Natural killer cell (primary cell): Measurements from ENCODE around the gene FAM131C. TPM values are rescaled to one million over a fixed set of nuclear protein-coding genes. Genes with fewer than 3 reads are reported as not detected.
"Not testable (repeated sequence)": the region's sequence is repeated elsewhere in the genome, so short reads cannot be mapped to it uniquely, and the experiment has no call there.

Source experiments
- ATAC-seq, 3 donors: fragments of 150-1000 bp in 2 of 3; fragments of 200-7000 bp in 1 of 3; cut with Tn5 transposase; 1 replicate in 1 of 3; 2 replicates in 2 of 3; pipeline ENCODE4 v1.10.0; 2021; ENCODE audit warnings: mild to moderate bottlenecking in 2 of 3, moderate library complexity in 2 of 3
- DNase-seq, 2 donors: peaks; one replicate each; pipeline versions ENCODE4 v3.0.0 to v3.0.0-alpha.2; 2013 to 2021; ENCODE audit warnings: mixed read lengths in 1 of 2
- H3K27ac ChIP-seq: one replicate; pipeline ENCODE4 v1.5.1; 2013; ENCODE audit warnings: mild to moderate bottlenecking, low read length
- H3K27me3 ChIP-seq: one replicate; pipeline ENCODE4 v1.6.1; 2013; ENCODE audit warnings: low read length; ENCODE audit not compliant: control insufficient read depth, insufficient read depth
- H3K36me3 ChIP-seq: one replicate; pipeline ENCODE4 v1.6.1; 2013; ENCODE audit warnings: low read length; ENCODE audit not compliant: control insufficient read depth, insufficient read depth
- H3K4me1 ChIP-seq: one replicate; pipeline ENCODE4 v1.6.1; 2013; ENCODE audit warnings: low read length; ENCODE audit not compliant: control insufficient read depth, insufficient read depth
- H3K4me3 ChIP-seq: one replicate; pipeline ENCODE4 v1.5.1; 2013; ENCODE audit warnings: low read length
- H3K9me3 ChIP-seq: one replicate; pipeline ENCODE4 v1.6.1; 2013; ENCODE audit warnings: low read length; ENCODE audit not compliant: control insufficient read depth, insufficient read depth
- H3K27ac Mint-ChIP-seq, 2 donors: one replicate each; pipeline ENCODE4 v1.8.0; 2022; ENCODE audit warnings: mild to moderate bottlenecking in 2 of 2, mixed read lengths in 2 of 2, moderate library complexity in 1 of 2
- H3K27me3 Mint-ChIP-seq, 2 donors: one replicate each; pipeline ENCODE4 v1.8.0; 2022; ENCODE audit warnings: low read depth in 2 of 2, mixed read lengths in 2 of 2
- H3K36me3 Mint-ChIP-seq: one replicate; pipeline ENCODE4 v1.8.0; 2022; ENCODE audit warnings: mixed read lengths
- H3K4me1 Mint-ChIP-seq, 2 donors: one replicate each; pipeline ENCODE4 v1.8.0; 2022; ENCODE audit warnings: mixed read lengths in 2 of 2
- H3K4me3 Mint-ChIP-seq: one replicate; pipeline ENCODE4 v1.8.0; 2022; ENCODE audit warnings: mild to moderate bottlenecking, moderate library complexity, mixed read lengths
- H3K9me3 Mint-ChIP-seq, 2 donors: one replicate each; pipeline ENCODE4 v1.8.0; 2022; ENCODE audit warnings: mixed read lengths in 2 of 2
- WGBS: methylation state at CpG from one replicate; pipeline ENCODE4 v1.1.7; 2013; ENCODE audit warnings: missing lambda C conversion rate; ENCODE audit not compliant: insufficient coverage; 5-methylcytosine and 5-hydroxymethylcytosine counted together
- intact Hi-C: fragments of 100-400 bp; cut with micrococcal nuclease; formaldehyde crosslinking; loops from one replicate; pipeline ENCODE4 v1.14.2; 2022
- total RNA-seq, 4 donors: library from RNA; stranded (reverse); fragments of 120-200 nt in 1 of 4; gene quantifications; one replicate each; pipeline versions ENCODE4 v1.2.3 to v1.2.4, GENCODE V29; 2013 to 2022
- TF ChIP-seq, protein P1 (sequence below): fragments of 200-600 bp; IDR thresholded peaks from one replicate; pipeline ENCODE4 v1.8.0; 2022; ENCODE audit warnings: antibody characterized with exemption

FAM131C gene
- total RNA-seq, 3 donors from 2014 or later (not counting 1 experiment from before 2014, with no cell fraction given): not detected

DNA sequence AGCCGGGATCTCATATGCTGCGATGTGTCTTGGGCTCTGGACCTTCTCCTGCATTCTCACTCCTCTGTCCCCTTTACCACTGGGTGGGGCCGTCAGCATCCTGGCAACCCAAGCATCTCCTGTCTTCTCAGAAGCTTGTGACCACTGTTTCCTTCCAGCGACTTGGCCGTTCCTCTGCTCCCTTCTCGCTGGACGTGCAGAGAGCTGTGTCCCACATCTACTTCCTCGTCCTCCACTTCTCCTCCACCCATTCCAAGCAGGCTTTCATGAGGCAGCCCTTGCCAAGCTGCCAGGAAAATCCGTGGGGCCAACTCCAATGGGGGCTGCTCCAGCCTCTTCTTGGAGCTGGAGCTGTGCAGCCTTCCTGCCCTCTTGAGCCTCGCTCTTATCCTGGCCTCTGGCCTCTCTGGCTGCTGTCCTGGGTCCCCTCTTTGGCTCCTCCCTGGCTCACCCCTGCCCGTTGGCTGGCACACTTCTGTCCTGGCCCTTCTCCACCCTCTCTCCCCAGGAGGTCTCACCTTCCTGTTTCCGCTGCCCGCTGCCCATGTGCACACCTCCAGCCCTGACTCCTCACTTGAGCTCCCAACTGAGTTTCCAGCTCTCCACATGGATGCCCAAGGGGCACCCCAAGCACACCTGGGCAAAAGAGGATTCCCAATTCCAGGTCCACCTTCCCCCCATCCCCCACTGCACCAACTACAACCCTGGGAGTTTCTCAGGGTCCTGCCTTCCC, 8.7 kb downstream of the FAM131C start:
- no peaks in the 10 kb centered on the region for H3K36me3 Mint-ChIP-seq
- H3K27me3 Mint-ChIP-seq: peaks cover 6 to 18% of the 10 kb centered on the region in 2 donors
- TF ChIP-seq, protein P1, sequence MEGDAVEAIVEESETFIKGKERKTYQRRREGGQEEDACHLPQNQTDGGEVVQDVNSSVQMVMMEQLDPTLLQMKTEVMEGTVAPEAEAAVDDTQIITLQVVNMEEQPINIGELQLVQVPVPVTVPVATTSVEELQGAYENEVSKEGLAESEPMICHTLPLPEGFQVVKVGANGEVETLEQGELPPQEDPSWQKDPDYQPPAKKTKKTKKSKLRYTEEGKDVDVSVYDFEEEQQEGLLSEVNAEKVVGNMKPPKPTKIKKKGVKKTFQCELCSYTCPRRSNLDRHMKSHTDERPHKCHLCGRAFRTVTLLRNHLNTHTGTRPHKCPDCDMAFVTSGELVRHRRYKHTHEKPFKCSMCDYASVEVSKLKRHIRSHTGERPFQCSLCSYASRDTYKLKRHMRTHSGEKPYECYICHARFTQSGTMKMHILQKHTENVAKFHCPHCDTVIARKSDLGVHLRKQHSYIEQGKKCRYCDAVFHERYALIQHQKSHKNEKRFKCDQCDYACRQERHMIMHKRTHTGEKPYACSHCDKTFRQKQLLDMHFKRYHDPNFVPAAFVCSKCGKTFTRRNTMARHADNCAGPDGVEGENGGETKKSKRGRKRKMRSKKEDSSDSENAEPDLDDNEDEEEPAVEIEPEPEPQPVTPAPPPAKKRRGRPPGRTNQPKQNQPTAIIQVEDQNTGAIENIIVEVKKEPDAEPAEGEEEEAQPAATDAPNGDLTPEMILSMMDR: no peak
- H3K4me1 Mint-ChIP-seq: peaks cover 16 to 20% of the 10 kb centered on the region in 2 donors
- H3K9me3 Mint-ChIP-seq: no peaks in the 10 kb centered on the region
- Histone ChIP-seq H3K4me3 (no peak overlapping the region), H3K36me3 (no peaks in the 10 kb centered on the region), H3K4me1 (peaks cover 17% of the 10 kb centered on the region), H3K9me3 (no peaks in the 10 kb centered on the region), H3K27ac (no peak overlapping the region), H3K27me3 (no peaks in the 10 kb centered on the region)
- intact Hi-C loops: no loop called here
- H3K27ac Mint-ChIP-seq: peak overlapping the region in 1 of 2 donors; percentile 68
- ATAC-seq: no peak
- peak overlapping the region; percentile 35 for H3K4me3 Mint-ChIP-seq
- DNase-seq: no peak
- 38% methylated on average over 13 of the region's 13 CpGs for WGBS

DNA sequence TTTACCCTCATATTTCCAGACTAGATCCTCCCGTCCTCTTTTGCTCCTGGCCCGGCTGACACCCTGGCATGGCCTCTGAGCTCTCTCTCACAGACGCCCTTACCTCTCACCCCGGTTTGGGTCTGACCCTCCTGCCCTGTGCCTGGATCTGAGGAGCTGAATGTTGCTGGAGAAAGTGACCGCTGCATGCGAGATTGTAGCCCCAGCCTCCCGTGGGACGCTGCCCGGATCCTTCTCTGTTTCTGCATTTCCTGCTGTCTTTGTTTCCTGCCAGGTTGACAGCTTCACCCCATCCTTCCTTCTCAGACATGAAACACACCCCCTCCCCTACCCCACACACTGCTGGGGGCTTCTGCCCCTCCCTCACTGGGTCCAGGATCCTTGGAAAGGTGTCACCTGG, 9.5 kb downstream of the FAM131C start:
- H3K4me3 Mint-ChIP-seq: no peak overlapping the region
- TF ChIP-seq, protein P1: no peak

DNA sequence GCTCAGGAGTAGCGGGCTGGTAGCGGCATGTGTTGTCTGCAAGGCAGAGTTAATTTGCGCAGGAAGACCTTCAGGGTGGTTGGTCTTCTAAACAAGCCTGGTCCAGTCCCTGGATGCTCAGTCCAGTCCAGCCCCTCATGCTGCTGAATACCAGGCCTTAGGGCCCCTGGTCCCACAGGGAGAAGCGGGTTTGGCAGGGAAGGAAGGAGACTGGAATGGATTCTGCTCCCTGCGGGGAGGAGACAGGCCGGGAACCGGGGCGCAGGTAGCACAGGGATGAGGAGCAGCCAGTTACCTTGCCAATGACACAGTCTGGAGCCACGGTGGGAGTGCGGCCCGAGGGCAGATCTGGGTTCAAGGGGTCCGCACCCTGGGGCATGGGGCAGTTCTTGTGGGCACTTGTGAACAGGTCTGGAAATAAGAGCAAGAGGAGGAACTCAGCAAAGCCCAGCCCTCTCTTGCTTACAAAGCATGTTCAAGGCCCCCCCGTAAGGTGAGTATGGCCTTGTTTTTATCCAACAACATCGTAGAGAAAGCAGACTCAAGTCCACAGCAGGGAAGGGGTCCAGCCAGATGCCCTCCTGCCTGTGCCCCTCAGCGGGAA, 10.1 kb downstream of the FAM131C start:
- Histone ChIP-seq H3K36me3 (no peaks in the 10 kb centered on the region), H3K4me1 (peaks cover 13% of the 10 kb centered on the region), H3K27me3 (no peaks in the 10 kb centered on the region), H3K27ac (no peak overlapping the region), H3K4me3 (no peak overlapping the region), H3K9me3 (no peaks in the 10 kb centered on the region)
- no peak overlapping the region for H3K27ac Mint-ChIP-seq
- intact Hi-C loops: no loop called here
- H3K27me3 Mint-ChIP-seq: peaks cover 6 to 18% of the 10 kb centered on the region in 2 donors
- H3K4me3 Mint-ChIP-seq: no peak overlapping the region
- WGBS: 92% methylated on average over 15 of the region's 15 CpGs
- DNase-seq (no peak), ATAC-seq (no peak)
- H3K4me1 Mint-ChIP-seq: peaks cover 16 to 20% of the 10 kb centered on the region in 2 donors
- H3K9me3 Mint-ChIP-seq: no peaks in the 10 kb centered on the region
- TF ChIP-seq, protein P1: no peak
- no peaks in the 10 kb centered on the region for H3K36me3 Mint-ChIP-seq

More for the DNA sequence above, 9.5 kb downstream of the FAM131C start:
- intact Hi-C loops: no loop called here
- H3K27ac Mint-ChIP-seq: peak overlapping the region in 1 of 2 donors; percentile 68
- Histone ChIP-seq H3K4me1 (peaks cover 13% of the 10 kb centered on the region), H3K36me3 (no peaks in the 10 kb centered on the region), H3K27me3 (no peaks in the 10 kb centered on the region), H3K9me3 (no peaks in the 10 kb centered on the region), H3K27ac (no peak overlapping the region), H3K4me3 (no peak overlapping the region)
- 47% methylated on average over 9 of the region's 9 CpGs for WGBS
- no peaks in the 10 kb centered on the region for H3K9me3 Mint-ChIP-seq
- ATAC-seq (no peak), DNase-seq (no peak)
- peaks cover 6 to 18% of the 10 kb centered on the region in 2 donors for H3K27me3 Mint-ChIP-seq
- H3K36me3 Mint-ChIP-seq: no peaks in the 10 kb centered on the region
- peaks cover 16 to 20% of the 10 kb centered on the region in 2 donors for H3K4me1 Mint-ChIP-seq

DNA sequence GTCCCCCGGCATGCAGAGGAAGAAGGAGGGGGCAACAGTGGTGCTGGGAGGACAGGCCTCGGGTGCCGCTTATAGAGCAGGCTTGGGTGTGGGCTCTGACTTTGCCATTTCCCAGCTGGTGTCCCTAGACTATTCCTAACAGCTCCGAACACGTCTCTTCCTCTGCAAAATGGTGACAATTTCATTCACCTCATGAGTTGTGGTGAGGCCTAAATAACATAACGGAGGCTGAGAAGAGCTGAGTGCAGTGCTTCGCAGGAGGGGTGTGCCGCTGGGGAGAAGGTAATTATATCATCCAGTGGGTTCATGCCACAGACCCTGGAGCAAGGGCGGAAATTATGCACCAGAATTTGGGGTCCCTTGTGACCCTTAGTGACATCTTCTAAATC, 10.8 kb downstream of the FAM131C start:
- Mint-ChIP-seq H3K27me3 (peaks cover 6 to 16% of the 10 kb centered on the region in 2 donors), H3K4me1 (peaks cover 16 to 20% of the 10 kb centered on the region in 2 donors)
- H3K27me3 ChIP-seq, H3K27ac ChIP-seq, ATAC-seq, H3K36me3 Mint-ChIP-seq, H3K4me3 ChIP-seq, H3K36me3 ChIP-seq, H3K9me3 Mint-ChIP-seq, H3K9me3 ChIP-seq, H3K4me3 Mint-ChIP-seq, H3K27ac Mint-ChIP-seq, DNase-seq: not testable (repeated sequence)
- 92% methylated on average over 8 of the region's 9 CpGs for WGBS
- intact Hi-C loops: loop anchor here (1.0 kb wide), 1 partner anchor 22 kb away; no protein-coding TSS in a partner anchor
- peaks cover 13% of the 10 kb centered on the region for H3K4me1 ChIP-seq

DNA sequence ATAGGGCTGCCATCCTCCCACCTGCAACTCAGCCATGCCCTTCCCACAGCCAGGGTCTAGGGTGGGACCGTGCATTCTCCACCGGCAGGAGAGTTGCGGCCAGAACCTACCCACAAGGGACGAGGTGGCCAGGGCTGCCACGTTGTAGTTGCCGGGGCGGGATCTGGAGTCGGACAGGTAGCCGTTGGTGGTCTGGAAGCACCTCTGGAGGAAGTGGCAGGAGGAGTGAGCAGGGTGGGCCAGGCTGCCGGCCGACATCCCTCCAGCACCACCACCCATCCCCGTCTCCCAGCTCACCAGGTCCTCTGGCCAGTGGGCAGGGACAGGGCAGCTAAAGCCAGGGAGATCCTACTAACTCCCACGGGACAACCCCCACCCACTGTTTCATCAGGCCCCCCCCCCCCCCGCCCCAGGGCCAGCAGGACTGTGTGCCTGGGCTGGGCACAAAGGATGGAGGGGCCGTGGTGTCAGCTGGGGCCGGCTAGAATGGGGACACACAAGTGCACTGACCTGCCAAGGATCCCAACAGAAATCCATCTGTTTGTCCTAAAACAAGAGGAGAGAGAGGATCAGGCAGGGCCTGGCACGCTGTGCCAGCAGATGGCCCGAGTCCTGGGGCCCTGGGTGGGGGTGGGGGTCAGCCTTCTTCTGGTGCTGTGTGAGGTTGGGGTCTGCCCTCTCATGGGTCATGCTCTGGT, 11.3 kb downstream of the FAM131C start:
- intact Hi-C loops: loop anchor here (1.0 kb wide), 1 partner anchor 22 kb away; no protein-coding TSS in a partner anchor

More for the DNA sequence above, 11.3 kb downstream of the FAM131C start:
- not testable (repeated sequence) for H3K36me3 ChIP-seq, ATAC-seq, H3K9me3 Mint-ChIP-seq, H3K27me3 ChIP-seq, DNase-seq, H3K4me3 ChIP-seq, H3K4me3 Mint-ChIP-seq, H3K27ac ChIP-seq, H3K9me3 ChIP-seq, H3K27ac Mint-ChIP-seq, H3K36me3 Mint-ChIP-seq
- peaks cover 16 to 20% of the 10 kb centered on the region in 2 donors for H3K4me1 Mint-ChIP-seq
- 77% methylated on average over 12 of the region's 18 CpGs for WGBS
- H3K27me3 Mint-ChIP-seq: peaks cover 6 to 14% of the 10 kb centered on the region in 2 donors
- peaks cover 13% of the 10 kb centered on the region for H3K4me1 ChIP-seq
